ENCODE measurements around the gene TMEM91. TPM values are rescaled to one million over a fixed set of nuclear protein-coding genes. Genes with fewer than 3 reads are reported as not detected.

The TMEM91 gene
- total and polyA plus RNA-seq, 2 of the 13 experiments (the other 11 are each of a cell fraction or from before 2014, with no cell fraction given), result 6.3 to 10.3 TPM

DNA sequence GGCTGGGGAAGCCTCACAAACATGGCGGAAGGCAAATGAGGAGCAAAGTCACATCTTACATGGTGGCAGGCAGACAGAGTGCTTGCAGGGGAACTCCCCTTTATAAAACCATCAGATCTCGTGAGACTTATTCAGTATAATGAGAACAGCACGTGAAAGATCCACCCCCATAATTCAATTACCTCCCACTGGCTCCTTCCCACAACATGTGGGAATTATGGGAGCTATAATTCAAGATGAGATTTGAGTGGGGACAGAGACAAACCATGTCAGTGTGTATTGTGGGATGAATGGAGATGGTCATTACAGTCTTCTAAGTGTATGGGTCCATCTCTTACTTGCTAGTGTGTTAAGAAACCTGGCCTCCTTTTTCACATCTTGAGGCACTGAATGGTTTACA lies 25.7 kb downstream of the TMEM91 start (continued):
- TF ChIP-seq, protein P1, sequence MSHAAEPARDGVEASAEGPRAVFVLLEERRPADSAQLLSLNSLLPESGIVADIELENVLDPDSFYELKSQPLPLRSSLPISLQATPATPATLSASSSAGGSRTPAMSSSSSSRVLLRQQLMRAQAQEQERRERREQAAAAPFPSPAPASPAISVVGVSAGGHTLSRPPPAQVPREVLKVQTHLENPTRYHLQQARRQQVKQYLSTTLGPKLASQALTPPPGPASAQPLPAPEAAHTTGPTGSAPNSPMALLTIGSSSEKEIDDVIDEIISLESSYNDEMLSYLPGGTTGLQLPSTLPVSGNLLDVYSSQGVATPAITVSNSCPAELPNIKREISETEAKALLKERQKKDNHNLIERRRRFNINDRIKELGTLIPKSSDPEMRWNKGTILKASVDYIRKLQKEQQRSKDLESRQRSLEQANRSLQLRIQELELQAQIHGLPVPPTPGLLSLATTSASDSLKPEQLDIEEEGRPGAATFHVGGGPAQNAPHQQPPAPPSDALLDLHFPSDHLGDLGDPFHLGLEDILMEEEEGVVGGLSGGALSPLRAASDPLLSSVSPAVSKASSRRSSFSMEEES (CRISPR knock-in tag; IDR thresholded peaks at IDR 0.05), result no peak
- no peak for TF ChIP-seq ZNF747 (CRISPR knock-in tag; IDR thresholded peaks at IDR 0.05; ENCODE audit: borderline replicate concordance)

DNA sequence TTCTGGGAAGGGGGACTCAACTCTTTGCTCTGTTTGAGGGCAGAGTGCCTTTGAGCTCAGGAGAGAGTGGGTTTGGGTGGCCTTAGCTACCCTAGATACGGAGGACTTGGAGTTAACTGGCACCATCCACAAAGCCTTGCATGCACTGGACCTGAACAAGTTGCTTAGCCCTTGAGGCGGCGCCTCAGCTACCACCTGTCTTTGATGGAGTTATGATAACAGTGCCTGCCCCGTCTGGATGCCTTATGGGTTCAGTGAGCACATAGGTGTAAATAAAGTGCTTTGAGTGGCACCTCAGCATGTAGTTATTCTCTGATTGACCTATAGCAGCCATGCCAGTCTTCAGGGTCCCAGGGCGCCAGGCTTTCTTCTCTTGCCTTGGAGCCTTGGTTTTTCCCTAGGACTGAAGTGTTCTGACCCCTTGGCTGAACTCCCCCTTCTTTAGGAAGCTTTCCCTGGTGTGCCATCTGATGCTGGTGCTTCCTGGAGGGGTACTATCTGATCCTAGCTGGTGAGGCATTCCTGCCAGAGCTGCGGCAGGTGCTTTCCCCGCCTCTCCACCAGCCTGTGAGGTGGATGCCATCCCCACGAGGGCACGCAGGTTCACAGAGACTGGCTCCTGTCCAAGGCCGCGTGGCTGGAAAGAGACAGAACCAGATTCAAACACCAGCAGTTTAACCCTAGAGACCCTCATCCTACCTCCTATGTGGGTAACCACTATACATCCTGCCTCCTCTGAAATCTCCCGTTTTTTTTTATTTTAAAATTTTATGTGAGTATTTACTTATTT lies 27.0 kb downstream of the TMEM91 start:
- H3K27ac ChIP-seq (ENCODE audit: extremely low read length, insufficient read depth, low read length), result no peak overlapping the region
- peaks cover 11% of the 10 kb centered on the region for H3K4me1 ChIP-seq (ENCODE audit: insufficient read depth, low read length)
- no peak overlapping the region for H3K9ac ChIP-seq (ENCODE audit: insufficient read depth, low read depth, low read length)
- ATAC-seq, result no peak
- intact Hi-C loops (cut with micrococcal nuclease; ENCODE audit: unreplicated experiment), result no loop called here
- in situ Hi-C loops (cut with HindIII; ENCODE audit: extremely low pct_ligation_motif_present, low pct_unique_long_range_greater_than_20kb), result no loop called here
- DNase-seq (ENCODE audit: low spot score), result no peak
- no TSS peak for BruUV-seq (replicated peaks)
- H3K36me3 ChIP-seq (replicated peaks in 1 of 2; ENCODE audit: control insufficient read depth in 1 of 2, insufficient read depth in 2 of 2, low read length in 2 of 2), result no peaks in the 10 kb centered on the region
- no peaks in the 10 kb centered on the region for H3K27me3 ChIP-seq (ENCODE audit: control insufficient read depth in 1 of 2, insufficient read depth in 2 of 2, low read length in 2 of 2)
- H4K20me1 ChIP-seq (ENCODE audit: insufficient read depth, low read length), result no peaks in the 10 kb centered on the region
- H3K9me3 ChIP-seq (ENCODE audit: low read length), result no peaks in the 10 kb centered on the region
- H2AFZ ChIP-seq (ENCODE audit: low read length), result no peak overlapping the region
- H3K4me2 ChIP-seq (ENCODE audit: low read depth, low read length), result no peak overlapping the region
- FAIRE-seq, result no peak
- ChIA-PET POLR2A (no interaction called here), CTCF (ENCODE audit: low intra/inter-chr PET ratio, low total read pairs) (no interaction called here)
- H3K4me3 ChIP-seq (replicated peaks in 1 of 3; ENCODE audit: insufficient read depth in 1 of 3, low read depth in 2 of 3, low read length in 3 of 3), result no peak overlapping the region
- 83% methylated on average over 9 of the region's 12 CpGs for WGBS (ENCODE audit: low lambda C conversion rate)
- H3K79me2 ChIP-seq (ENCODE audit: insufficient read depth, low read length), result peaks cover 10% of the 10 kb centered on the region
- TF ChIP-seq HNRNPL (IDR thresholded peaks at IDR 0.05; ENCODE audit: low read depth, low read length), result no peak
- no peak for TF ChIP-seq YEATS4 (CRISPR knock-in tag; IDR thresholded peaks at IDR 0.05; ENCODE audit: borderline replicate concordance)
- no peak for TF ChIP-seq ZNF644 (CRISPR knock-in tag; IDR thresholded peaks at IDR 0.05; ENCODE audit: low read depth)
- no peak for TF ChIP-seq KLF11 (CRISPR knock-in tag; IDR thresholded peaks at IDR 0.05)
- TF ChIP-seq, protein P2, sequence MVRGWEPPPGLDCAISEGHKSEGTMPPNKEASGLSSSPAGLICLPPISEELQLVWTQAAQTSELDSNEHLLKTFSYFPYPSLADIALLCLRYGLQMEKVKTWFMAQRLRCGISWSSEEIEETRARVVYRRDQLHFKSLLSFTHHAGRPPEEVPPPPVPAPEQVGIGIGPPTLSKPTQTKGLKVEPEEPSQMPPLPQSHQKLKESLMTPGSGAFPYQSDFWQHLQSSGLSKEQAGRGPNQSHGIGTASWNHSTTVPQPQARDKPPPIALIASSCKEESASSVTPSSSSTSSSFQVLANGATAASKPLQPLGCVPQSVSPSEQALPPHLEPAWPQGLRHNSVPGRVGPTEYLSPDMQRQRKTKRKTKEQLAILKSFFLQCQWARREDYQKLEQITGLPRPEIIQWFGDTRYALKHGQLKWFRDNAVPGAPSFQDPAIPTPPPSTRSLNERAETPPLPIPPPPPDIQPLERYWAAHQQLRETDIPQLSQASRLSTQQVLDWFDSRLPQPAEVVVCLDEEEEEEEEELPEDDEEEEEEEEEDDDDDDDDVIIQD (CRISPR knock-in tag; IDR thresholded peaks at IDR 0.05; ENCODE audit: low read depth), result no peak
- no peak for TF ChIP-seq RBM39 (IDR thresholded peaks at IDR 0.05; ENCODE audit: low read depth, low read length, poor library complexity, severe bottlenecking)
- TF ChIP-seq REPIN1 (CRISPR knock-in tag; IDR thresholded peaks at IDR 0.05; ENCODE audit: borderline replicate concordance, low read depth), result no peak
- TF ChIP-seq SP2 (CRISPR knock-in tag; IDR thresholded peaks at IDR 0.05), result no peak
- TF ChIP-seq FOXM1 (CRISPR knock-in tag; IDR thresholded peaks at IDR 0.05), result no peak
- TF ChIP-seq NCOA2 (CRISPR knock-in tag; IDR thresholded peaks at IDR 0.05), result no peak
- TF ChIP-seq POGK (CRISPR knock-in tag; conservative IDR thresholded peaks at IDR 0.05), result no peak
- TF ChIP-seq LRRFIP1 (CRISPR knock-in tag; conservative IDR thresholded peaks at IDR 0.05), result no peak

Data from HepG2 (cell line).